PC-3 (cell line): ENCODE results near the gene CHAF1A.

Source experiments
- EZH2 ChIP-seq: fragments of 300-600 bp; sonication (generic); IDR thresholded peaks from one replicate; pipeline ENCODE4 v1.6.1; 2017; ENCODE audit warnings: antibody characterized with exemption, mild to moderate bottlenecking, low read length; ENCODE audit not compliant: unreplicated experiment
- TF ChIP-seq, protein P1 (sequence below): fragments of 300-600 bp; sonication (generic); conservative IDR thresholded peaks from 2 replicates; pipeline ENCODE4 v1.5.1; 2017; ENCODE audit warnings: antibody characterized with exemption, low read depth, mild to moderate bottlenecking, low read length

DNA sequence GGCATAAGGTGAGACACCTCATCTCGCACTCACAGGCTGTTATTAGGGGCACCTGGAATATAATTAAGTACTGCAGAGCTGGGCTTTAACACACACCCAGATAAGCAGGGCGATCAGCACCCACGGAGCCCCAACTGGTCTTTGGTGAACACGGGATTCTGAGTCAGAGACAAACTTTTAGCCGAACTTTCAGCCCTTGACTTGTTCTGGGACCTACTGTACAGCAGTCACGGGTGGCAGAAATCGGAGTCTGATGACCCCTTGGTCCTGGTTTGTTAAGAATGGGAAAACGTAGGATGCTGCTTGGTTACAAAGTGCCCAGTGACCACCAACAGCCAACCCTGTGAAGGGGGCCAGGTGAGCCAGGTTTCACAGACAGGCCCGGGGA lies 11.1 kb upstream of the CHAF1A start:
- TF ChIP-seq, protein P1, sequence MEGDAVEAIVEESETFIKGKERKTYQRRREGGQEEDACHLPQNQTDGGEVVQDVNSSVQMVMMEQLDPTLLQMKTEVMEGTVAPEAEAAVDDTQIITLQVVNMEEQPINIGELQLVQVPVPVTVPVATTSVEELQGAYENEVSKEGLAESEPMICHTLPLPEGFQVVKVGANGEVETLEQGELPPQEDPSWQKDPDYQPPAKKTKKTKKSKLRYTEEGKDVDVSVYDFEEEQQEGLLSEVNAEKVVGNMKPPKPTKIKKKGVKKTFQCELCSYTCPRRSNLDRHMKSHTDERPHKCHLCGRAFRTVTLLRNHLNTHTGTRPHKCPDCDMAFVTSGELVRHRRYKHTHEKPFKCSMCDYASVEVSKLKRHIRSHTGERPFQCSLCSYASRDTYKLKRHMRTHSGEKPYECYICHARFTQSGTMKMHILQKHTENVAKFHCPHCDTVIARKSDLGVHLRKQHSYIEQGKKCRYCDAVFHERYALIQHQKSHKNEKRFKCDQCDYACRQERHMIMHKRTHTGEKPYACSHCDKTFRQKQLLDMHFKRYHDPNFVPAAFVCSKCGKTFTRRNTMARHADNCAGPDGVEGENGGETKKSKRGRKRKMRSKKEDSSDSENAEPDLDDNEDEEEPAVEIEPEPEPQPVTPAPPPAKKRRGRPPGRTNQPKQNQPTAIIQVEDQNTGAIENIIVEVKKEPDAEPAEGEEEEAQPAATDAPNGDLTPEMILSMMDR = no peak
- TF ChIP-seq EZH2 = no peak
